ENCODE results near the gene SPESP1.
"Not testable (repeated sequence)": the region's sequence is repeated elsewhere in the genome, so short reads cannot be mapped to it uniquely, and the experiment has no call there.

SPESP1 gene

GRCh38 chr15:68966996-68967395, 36.7 kb downstream of the SPESP1 start:
- no peak for DNase-seq

- no peak for DNase-seq
Observed at GRCh38 chr15:68967948-68968347, 37.6 kb downstream of the SPESP1 start.

- DNase-seq: no peak
Observed at GRCh38 chr15:68969298-68969697, 39.0 kb downstream of the SPESP1 start.

- no peak for DNase-seq
Observed at GRCh38 chr15:68972201-68973065, 42.1 kb downstream of the SPESP1 start.

- DNase-seq: not testable (repeated sequence)
Observed at GRCh38 chr15:68975651-68976160, 45.4 kb downstream of the SPESP1 start.

GRCh38 chr15:68977426-68977825, 47.1 kb downstream of the SPESP1 start:
- not testable (repeated sequence) for DNase-seq

GRCh38 chr15:68979006-68979405, 48.7 kb downstream of the SPESP1 start:
- no peak for DNase-seq

- DNase-seq: no peak
Observed at GRCh38 chr15:68979816-68980215, 49.5 kb downstream of the SPESP1 start.

GRCh38 chr15:68980786-68981185, 50.5 kb downstream of the SPESP1 start:
- no peak for DNase-seq

- no peak for DNase-seq
Observed at GRCh38 chr15:68981941-68982340, 51.6 kb downstream of the SPESP1 start.

GRCh38 chr15:68982976-68983563, 52.7 kb downstream of the SPESP1 start:
- no peak for DNase-seq

GRCh38 chr15:68983961-68984481, 53.7 kb downstream of the SPESP1 start:
- DNase-seq: no peak

- no peak for DNase-seq
Observed at GRCh38 chr15:68984586-68984985, 54.3 kb downstream of the SPESP1 start.

GRCh38 chr15:68985361-68985891, 55.1 kb downstream of the SPESP1 start:
- DNase-seq: no peak

GRCh38 chr15:68986322-68986721, 56.0 kb downstream of the SPESP1 start:
- peak; percentile 60 for DNase-seq

GRCh38 chr15:68987120-68987519, 56.8 kb downstream of the SPESP1 start:
- no peak for DNase-seq

- DNase-seq: no peak
Observed at GRCh38 chr15:68987676-68988075, 57.4 kb downstream of the SPESP1 start.

GRCh38 chr15:68989541-68990230, 59.4 kb downstream of the SPESP1 start:
- DNase-seq: no peak

GRCh38 chr15:68990231-68990991, 60.1 kb downstream of the SPESP1 start:
- no peak for DNase-seq

- no peak for DNase-seq
Observed at GRCh38 chr15:68990992-68991500, 60.7 kb downstream of the SPESP1 start.

GRCh38 chr15:68991723-68992122, 61.4 kb downstream of the SPESP1 start:
- DNase-seq: no peak

- DNase-seq: no peak
Observed at GRCh38 chr15:68992696-68993095, 62.4 kb downstream of the SPESP1 start.
